Renal cortical epithelial cell (primary cell): Measurements from ENCODE around the gene GCHFR. TPM values are rescaled to one million over a fixed set of nuclear protein-coding genes. Genes with fewer than 3 reads are reported as not detected.

ENCODE experiments used
- DNase-seq: peaks from one replicate; pipeline ENCODE4 v3.0.0-alpha.2; 2011; ENCODE audit warnings: low read depth
- total RNA-seq: library from RNA; depleted of rRNA; stranded (reverse); fragments of >200 nt; gene quantifications from 2 replicates; pipeline ENCODE4 v1.2.3, GENCODE V29; 2014

Gene GCHFR
- total RNA-seq, 1 donor from 2014 or later: 5.5 TPM

GRCh38 chr15:40808861-40809450 lies 45.1 kb downstream of the GCHFR start:
- no peak for DNase-seq

GRCh38 chr15:40812721-40813425 lies 49.0 kb downstream of the GCHFR start:
- no peak for DNase-seq

- DNase-seq: peak; percentile 79
These were observed 51.3 kb downstream of the GCHFR start for GRCh38 chr15:40815042-40815698.

Other genes with a start within 250 kb of the GCHFR start
- gene CCDC32, start 199.0 kb upstream of the GCHFR start, total RNA-seq: 25.6 and 29.2 TPM in 2 replicates
- 12.7 and 17.7 TPM in 2 replicates for gene RPUSD2, start 194.8 kb upstream of the GCHFR start, total RNA-seq
- gene KNL1, start 169.8 kb upstream of the GCHFR start, total RNA-seq: 0.80 and 9.9 TPM in 2 replicates
- gene RAD51, start 68.9 kb upstream of the GCHFR start, total RNA-seq: 0.85 and 5.6 TPM in 2 replicates
- gene RMDN3, start 8.8 kb upstream of the GCHFR start, total RNA-seq: 17.2 and 27.0 TPM in 2 replicates
- gene C15orf62, start 5.9 kb downstream of the GCHFR start, total RNA-seq: 0.50 and 0.69 TPM in 2 replicates
- gene ZFYVE19, start 43.0 kb downstream of the GCHFR start, total RNA-seq: 24.5 and 30.6 TPM in 2 replicates
- gene DNAJC17, start 43.4 kb downstream of the GCHFR start, total RNA-seq: 16.2 and 24.7 TPM in 2 replicates
- not detected in 2 replicates for gene PPP1R14D, start 64.6 kb downstream of the GCHFR start, total RNA-seq
- 144 and 235 TPM in 2 replicates for gene SPINT1, start 80.0 kb downstream of the GCHFR start, total RNA-seq
- 0.45 and 1.6 TPM in 2 replicates for gene RHOV, start 110.2 kb downstream of the GCHFR start, total RNA-seq
- 52.7 and 62.3 TPM in 2 replicates for gene VPS18, start 130.4 kb downstream of the GCHFR start, total RNA-seq
- gene DLL4, start 165.3 kb downstream of the GCHFR start, total RNA-seq: 0.15 and 0.17 TPM in 2 replicates
- 10.8 and 11.1 TPM in 2 replicates for gene CHAC1, start 189.4 kb downstream of the GCHFR start, total RNA-seq